K562 (cell line): ENCODE results near the gene PARD3B. TPM values are rescaled to one million over a fixed set of nuclear protein-coding genes. Genes with fewer than 3 reads are reported as not detected.

Source experiments
- ATAC-seq: fragments of 200-7000 bp; cut with Tn5 transposase; 3 replicates; pipeline ENCODE4 v1.9.1; 2020; ENCODE audit warnings: moderate library complexity
- BruUV-seq: library from RNA; stranded (reverse); fragments of 400-500 nt; replicated peaks from 2 replicates; lab custom pipeline; 2021; lab: Mats Ljungman, UMichigan
- CTCF ChIA-PET: fragments of 300-600 bp; formaldehyde crosslinking; extraction: SDS; loops from one replicate; lab custom pipeline; 2021; ENCODE audit warnings: low intra/inter-chr PET ratio; lab: Yijun Ruan, JAX
- POLR2A ChIA-PET: fragments of 300-600, 350-650 bp; sonication (Branson Sonifier 250); formaldehyde crosslinking; extraction: SDS; loops from one replicate; lab custom pipeline; 2021; ENCODE audit warnings: antibody characterized with exemption, inconsistent platforms; lab: Yijun Ruan, JAX
- DNase-seq, 4 experiments: peaks; one replicate each; pipeline versions ENCODE4 v3.0.0 to v3.0.0-alpha.2; 2011 to 2018; ENCODE audit warnings: low spot score in 3 of 4, mixed read lengths in 3 of 4; ENCODE audit errors: extremely low read depth in 1 of 4
- FAIRE-seq: peaks from 2 replicates; lab custom pipeline; 2011; peaks lifted over from hg19 to GRCh38; lab: Jason Lieb, UNC
- H2AFZ ChIP-seq: 2 replicates; pipeline ENCODE4 v1.6.0; 2011; ENCODE audit warnings: low read depth, low read length, control low read depth, inconsistent platforms
- H3K27ac ChIP-seq: fragments of 200-600 bp; 3 replicates; pipeline ENCODE4 v1.8.0; 2011; ENCODE audit warnings: low read depth, mild to moderate bottlenecking, control low read depth, inconsistent platforms, low read length, moderate library complexity, mixed read lengths; ENCODE audit errors: extremely low read depth
- H3K27me3 ChIP-seq, 2 experiments: fragments of 300-600 bp in 1 of 2; 2 replicates in 1 of 2; 3 replicates in 1 of 2; pipeline versions ENCODE4 v1.6.0 to v1.8.0; 2011; ENCODE audit warnings: inconsistent platforms in 2 of 2, low read length in 2 of 2, mild to moderate bottlenecking in 1 of 2, mixed read lengths in 1 of 2, moderate library complexity in 1 of 2; ENCODE audit not compliant: control insufficient read depth in 2 of 2, insufficient read depth in 2 of 2
- H3K36me3 ChIP-seq: fragments of 300-600 bp; 3 replicates; pipeline ENCODE4 v1.8.0; 2011; ENCODE audit warnings: mild to moderate bottlenecking, low read length, inconsistent platforms; ENCODE audit not compliant: control insufficient read depth, insufficient read depth
- H3K4me1 ChIP-seq, 2 experiments: fragments of 200-600 bp in 1 of 2; replicated peaks in 1 of 2; 2 replicates in 1 of 2; 3 replicates in 1 of 2; pipeline versions ENCODE4 v1.5.1 to v1.8.0; 2011; ENCODE audit warnings: inconsistent platforms in 2 of 2, low read length in 2 of 2, mild to moderate bottlenecking in 1 of 2, mixed read lengths in 1 of 2, moderate library complexity in 1 of 2; ENCODE audit not compliant: control insufficient read depth in 2 of 2, insufficient read depth in 2 of 2
- H3K4me2 ChIP-seq: 2 replicates; pipeline ENCODE4 v1.6.1; 2011; ENCODE audit warnings: low read length, control low read depth, inconsistent platforms, mixed read lengths; ENCODE audit not compliant: insufficient read depth
- H3K4me3 ChIP-seq: fragments of 200-600 bp; sonication (generic), shearing (Covaris generic); 2 replicates; pipeline ENCODE4 v1.5.1; 2016; ENCODE audit warnings: control low read depth, inconsistent platforms
- H3K79me2 ChIP-seq: fragments of 200-600 bp; 3 replicates; pipeline ENCODE4 v1.8.0; 2011; ENCODE audit warnings: low read length, inconsistent platforms; ENCODE audit not compliant: control insufficient read depth, insufficient read depth
- H3K9ac ChIP-seq, 2 experiments: 2 replicates each; pipeline versions ENCODE4 v1.6.0 to v1.6.1; 2011; ENCODE audit warnings: low read depth in 2 of 2, low read length in 2 of 2, control low read depth in 1 of 2, inconsistent platforms in 1 of 2, mild to moderate bottlenecking in 1 of 2, mixed read lengths in 1 of 2; ENCODE audit not compliant: insufficient read depth in 1 of 2
- H3K9me1 ChIP-seq: one replicate; pipeline ENCODE4 v1.6.0; 2011; ENCODE audit warnings: inconsistent platforms, mild to moderate bottlenecking, low read length, moderate library complexity; ENCODE audit not compliant: control insufficient read depth, insufficient read depth
- H3K9me3 ChIP-seq: replicated peaks from 2 replicates; pipeline ENCODE4 v1.5.1; 2011; ENCODE audit warnings: low read depth, low read length, inconsistent platforms; ENCODE audit not compliant: control insufficient read depth, insufficient read depth
- H4K20me1 ChIP-seq: replicated peaks from 2 replicates; pipeline ENCODE4 v1.6.1; 2011; ENCODE audit warnings: low read length, inconsistent platforms, mixed read lengths; ENCODE audit not compliant: control insufficient read depth, insufficient read depth
- ETV1 ChIP-seq: fragments of 450-650 bp; conservative IDR thresholded peaks from 2 replicates; pipeline ENCODE4 v1.6.1; 2016; ENCODE audit warnings: missing genetic modification characterization, control low read depth, low read depth, missing compliant biosample characterization
- EZH2 ChIP-seq: IDR thresholded peaks from 2 replicates; pipeline ENCODE4 v1.6.1; 2012; ENCODE audit warnings: low read depth, mild to moderate bottlenecking, inconsistent platforms, low read length, borderline replicate concordance
- GABPA ChIP-seq: fragments of 200-800 bp; sonication (Bioruptor generic); conservative IDR thresholded peaks from 2 replicates; pipeline ENCODE4 v1.6.1; 2016; ENCODE audit warnings: low read depth, missing genetic modification characterization, missing compliant biosample characterization
- MTA2 ChIP-seq: fragments of 450-650 bp; IDR thresholded peaks from 2 replicates; pipeline ENCODE4 v1.6.1; 2016; ENCODE audit warnings: low read depth
- PYGO2 ChIP-seq: fragments of 450-650 bp; IDR thresholded peaks from 2 replicates; pipeline ENCODE4 v1.6.1; 2016; ENCODE audit warnings: mild to moderate bottlenecking, missing genetic modification characterization, moderate library complexity, missing compliant biosample characterization
- STAT5A ChIP-seq: IDR thresholded peaks from 2 replicates; pipeline ENCODE4 v1.6.1; 2012; ENCODE audit warnings: low read length, inconsistent platforms, borderline replicate concordance
- STAT5B ChIP-seq: fragments of 250-450 bp; sonication (Bioruptor Pico); IDR thresholded peaks from 2 replicates; pipeline ENCODE4 v1.8.0; 2021; ENCODE audit warnings: mild to moderate bottlenecking, inconsistent platforms
- TAF7 ChIP-seq: fragments of 450-650 bp; IDR thresholded peaks from 2 replicates; pipeline ENCODE4 v1.6.1; 2016; ENCODE audit warnings: missing genetic modification characterization, missing compliant biosample characterization
- TAF9B ChIP-seq: fragments of 450-650 bp; IDR thresholded peaks from 2 replicates; pipeline ENCODE4 v1.6.1; 2018; ENCODE audit warnings: mild to moderate bottlenecking; ENCODE audit not compliant: partially characterized antibody
- TARDBP ChIP-seq: fragments of 450-650 bp; IDR thresholded peaks from 2 replicates; pipeline ENCODE4 v1.6.1; 2016
- ZBTB5 ChIP-seq: fragments of 450-650 bp; IDR thresholded peaks from 2 replicates; pipeline ENCODE4 v1.6.1; 2017; ENCODE audit warnings: antibody characterized with exemption
- ZNF347 ChIP-seq: fragments of 450-650 bp; formaldehyde crosslinking; IDR thresholded peaks from 2 replicates; pipeline ENCODE4 v1.4.0; 2020; ENCODE audit warnings: low read depth, mild to moderate bottlenecking, moderate library complexity
- ZNF507 ChIP-seq: conservative IDR thresholded peaks from 2 replicates; pipeline ENCODE4 v1.6.1; 2017; ENCODE audit warnings: missing genetic modification characterization, missing compliant biosample characterization
- ZNF561 ChIP-seq: fragments of 450-650 bp; formaldehyde crosslinking; conservative IDR thresholded peaks from 2 replicates; pipeline ENCODE4 v1.4.0; 2020; ENCODE audit warnings: mild to moderate bottlenecking, moderate library complexity
- ZNF583 ChIP-seq: fragments of 250-450 bp; sonication (Bioruptor Pico); IDR thresholded peaks from 2 replicates; pipeline ENCODE4 v1.4.0; 2020
- ZNF695 ChIP-seq: fragments of 450-650 bp; formaldehyde crosslinking; IDR thresholded peaks from 2 replicates; pipeline ENCODE4 v1.4.0; 2020; ENCODE audit warnings: mild to moderate bottlenecking, moderate library complexity
- WGBS: fragments of 100-300 bp; shearing (Covaris generic); methylation state at CpG from one replicate; pipeline ENCODE4 v1.1.6; 2016; ENCODE audit warnings: low coverage, mixed read lengths; ENCODE audit not compliant: insufficient coverage; ENCODE audit errors: missing lambda C conversion rate; 5-methylcytosine and 5-hydroxymethylcytosine counted together
- in situ Hi-C: fragments of 300-500 bp; cut with MboI; formaldehyde crosslinking; loops from 4 replicates; pipeline ENCODE4 v1.15.0; 2018; ENCODE audit warnings: inconsistent platforms, mixed read lengths
- intact Hi-C: fragments of 100-400 bp; cut with micrococcal nuclease; formaldehyde crosslinking; loops from 2 replicates; pipeline ENCODE4 v1.14.2; 2022
- polyA plus RNA-seq, 8 experiments: library from polyadenylated mRNA; depleted of rRNA in 4 of 8; stranded (reverse) in 5 of 8; unstranded in 3 of 8; fragments of >200 nt; fragmentation: Nextera tagmentation in 2 of 8; fragmentation: Illumina TruSeq in 1 of 8; extraction: Ambion mirVana in 2 of 8; extraction: Trizol in 1 of 8; gene quantifications; 2 replicates each; pipeline versions ENCODE4 v1.2.1 to v1.2.3, GENCODE V29; 2011 to 2014; ENCODE audit warnings: inconsistent platforms in 1 of 8, missing spikeins in 1 of 8
- total RNA-seq, 7 experiments: library from RNA; depleted of rRNA in 6 of 7; stranded (reverse); fragments of >200 nt in 6 of 7; fragmentation: Illumina TruSeq in 2 of 7; extraction: Trizol in 2 of 7; gene quantifications; 2 replicates each; pipeline versions ENCODE4 v1.2.1 to v1.2.3, GENCODE V29; 2011 to 2021; ENCODE audit warnings: low replicate concordance in 1 of 7
- TF ChIP-seq, protein P1 (sequence below): fragments of 250-450 bp; sonication (Bioruptor Pico); IDR thresholded peaks from 2 replicates; pipeline ENCODE4 v1.4.0; 2020; ENCODE audit warnings: borderline replicate concordance
- TF ChIP-seq, protein P2 (sequence below): fragments of 450-650 bp; IDR thresholded peaks from 2 replicates; pipeline ENCODE4 v1.7.0; 2016; ENCODE audit warnings: borderline replicate concordance
- TF ChIP-seq, protein P3 (sequence below): sonication (generic); formaldehyde crosslinking; IDR thresholded peaks from 2 replicates; pipeline ENCODE4 v1.8.0; 2022; ENCODE audit warnings: mild to moderate bottlenecking, missing genetic modification reagents

PARD3B gene
- total and polyA plus RNA-seq, 9 of the 15 experiments (the other 6 are each of a cell fraction or from before 2014, with no cell fraction given), result 0.15 to 3.0 (median 1.1) TPM

- H3K9ac ChIP-seq, result no peak overlapping the region
- H3K4me1 ChIP-seq, result no peaks in the 10 kb centered on the region
- H3K36me3 ChIP-seq, result no peaks in the 10 kb centered on the region
- WGBS, result 43% methylated on average over 2 of the region's 2 CpGs
- H3K27ac ChIP-seq, result no peak overlapping the region
- no peak for DNase-seq
- in situ Hi-C loops (no loop called here), intact Hi-C loops (no loop called here)
- BruUV-seq, result no TSS peak
- ChIA-PET POLR2A (no interaction called here), CTCF (no interaction called here)
- H4K20me1 ChIP-seq, result no peaks in the 10 kb centered on the region
- H3K4me2 ChIP-seq, result no peak overlapping the region
- H3K4me3 ChIP-seq, result no peak overlapping the region
- ATAC-seq, result no peak
- H3K27me3 ChIP-seq, result no peaks in the 10 kb centered on the region
- H3K9me3 ChIP-seq, result no peaks in the 10 kb centered on the region
- no peak overlapping the region for H2AFZ ChIP-seq
- no peak for FAIRE-seq
- no peaks in the 10 kb centered on the region for H3K79me2 ChIP-seq
- no peaks in the 10 kb centered on the region for H3K9me1 ChIP-seq
- TF ChIP-seq MTA2 (no peak), TAF7 (no peak), PYGO2 (tag) (no peak), ZBTB5 (no peak), TAF9B (no peak), ETV1 (no peak), TARDBP (no peak), ZNF347 (CRISPR knock-in tag) (no peak), EZH2 (no peak), STAT5B (no peak), ZNF561 (no peak), STAT5A (no peak), GABPA (tag) (no peak), ZNF695 (no peak), ZNF583 (CRISPR knock-in tag) (no peak), ZNF507 (tag) (no peak)
- TF ChIP-seq, protein P1, sequence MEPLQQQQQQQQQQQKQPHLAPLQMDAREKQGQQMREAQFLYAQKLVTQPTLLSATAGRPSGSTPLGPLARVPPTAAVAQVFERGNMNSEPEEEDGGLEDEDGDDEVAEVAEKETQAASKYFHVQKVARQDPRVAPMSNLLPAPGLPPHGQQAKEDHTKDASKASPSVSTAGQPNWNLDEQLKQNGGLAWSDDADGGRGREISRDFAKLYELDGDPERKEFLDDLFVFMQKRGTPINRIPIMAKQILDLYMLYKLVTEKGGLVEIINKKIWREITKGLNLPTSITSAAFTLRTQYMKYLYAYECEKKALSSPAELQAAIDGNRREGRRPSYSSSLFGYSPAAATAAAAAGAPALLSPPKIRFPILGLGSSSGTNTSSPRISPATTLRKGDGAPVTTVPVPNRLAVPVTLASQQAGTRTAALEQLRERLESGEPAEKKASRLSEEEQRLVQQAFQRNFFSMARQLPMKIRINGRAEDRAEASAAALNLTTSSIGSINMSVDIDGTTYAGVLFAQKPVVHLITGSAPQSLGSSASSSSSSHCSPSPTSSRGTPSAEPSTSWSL, result no peak
- TF ChIP-seq, protein P2, sequence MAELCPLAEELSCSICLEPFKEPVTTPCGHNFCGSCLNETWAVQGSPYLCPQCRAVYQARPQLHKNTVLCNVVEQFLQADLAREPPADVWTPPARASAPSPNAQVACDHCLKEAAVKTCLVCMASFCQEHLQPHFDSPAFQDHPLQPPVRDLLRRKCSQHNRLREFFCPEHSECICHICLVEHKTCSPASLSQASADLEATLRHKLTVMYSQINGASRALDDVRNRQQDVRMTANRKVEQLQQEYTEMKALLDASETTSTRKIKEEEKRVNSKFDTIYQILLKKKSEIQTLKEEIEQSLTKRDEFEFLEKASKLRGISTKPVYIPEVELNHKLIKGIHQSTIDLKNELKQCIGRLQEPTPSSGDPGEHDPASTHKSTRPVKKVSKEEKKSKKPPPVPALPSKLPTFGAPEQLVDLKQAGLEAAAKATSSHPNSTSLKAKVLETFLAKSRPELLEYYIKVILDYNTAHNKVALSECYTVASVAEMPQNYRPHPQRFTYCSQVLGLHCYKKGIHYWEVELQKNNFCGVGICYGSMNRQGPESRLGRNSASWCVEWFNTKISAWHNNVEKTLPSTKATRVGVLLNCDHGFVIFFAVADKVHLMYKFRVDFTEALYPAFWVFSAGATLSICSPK, result no peak
- TF ChIP-seq, protein P3, sequence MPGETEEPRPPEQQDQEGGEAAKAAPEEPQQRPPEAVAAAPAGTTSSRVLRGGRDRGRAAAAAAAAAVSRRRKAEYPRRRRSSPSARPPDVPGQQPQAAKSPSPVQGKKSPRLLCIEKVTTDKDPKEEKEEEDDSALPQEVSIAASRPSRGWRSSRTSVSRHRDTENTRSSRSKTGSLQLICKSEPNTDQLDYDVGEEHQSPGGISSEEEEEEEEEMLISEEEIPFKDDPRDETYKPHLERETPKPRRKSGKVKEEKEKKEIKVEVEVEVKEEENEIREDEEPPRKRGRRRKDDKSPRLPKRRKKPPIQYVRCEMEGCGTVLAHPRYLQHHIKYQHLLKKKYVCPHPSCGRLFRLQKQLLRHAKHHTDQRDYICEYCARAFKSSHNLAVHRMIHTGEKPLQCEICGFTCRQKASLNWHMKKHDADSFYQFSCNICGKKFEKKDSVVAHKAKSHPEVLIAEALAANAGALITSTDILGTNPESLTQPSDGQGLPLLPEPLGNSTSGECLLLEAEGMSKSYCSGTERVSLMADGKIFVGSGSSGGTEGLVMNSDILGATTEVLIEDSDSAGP (CRISPR knock-in tag), result no peak
These were observed 135.3 kb downstream of the PARD3B start for GRCh38 chr2:204680576-204680975.
